Naive thymus-derived CD4-positive, alpha-beta T cell (primary cell): ENCODE data around the gene DGCR8. TPM values are rescaled to one million over a fixed set of nuclear protein-coding genes. Genes with fewer than 3 reads are reported as not detected.
A peak's percentile ranks its signal among the peaks of the same experiment; 100 is the strongest.

Experiments
- ATAC-seq: fragments of 150-1000 bp; cut with Tn5 transposase; 2 replicates; pipeline ENCODE4 v1.10.0; 2021; ENCODE audit warnings: mild to moderate bottlenecking, moderate library complexity
- CTCF ChIA-PET: fragments of 350-600 bp; sonication (Branson Sonifier 250); formaldehyde crosslinking; loops from one replicate; lab custom pipeline; 2021; ENCODE audit warnings: antibody characterized with exemption; lab: Charles Lee
- POLR2A ChIA-PET: fragments of 350-600 bp; sonication (Branson Sonifier 250); formaldehyde crosslinking; loops from one replicate; lab custom pipeline; 2021; ENCODE audit warnings: antibody characterized with exemption, inconsistent platforms; lab: Charles Lee
- DNase-seq, 9 donors: peaks; one replicate each; pipeline versions ENCODE4 v3.0.0 to v3.0.0-alpha.2; 2020 to 2022; ENCODE audit warnings: mixed read lengths in 1 of 9
- H3K27ac ChIP-seq: one replicate; pipeline ENCODE4 v1.7.0; 2013; ENCODE audit warnings: mild to moderate bottlenecking, low read depth, low read length, moderate library complexity
- H3K27me3 ChIP-seq, 2 donors: one replicate each; pipeline ENCODE4 v1.7.0; 2013; ENCODE audit warnings: low read length in 2 of 2, mild to moderate bottlenecking in 2 of 2, moderate library complexity in 2 of 2; ENCODE audit not compliant: control insufficient read depth in 2 of 2, insufficient read depth in 2 of 2
- H3K36me3 ChIP-seq, 3 experiments: 1 replicate in 2 of 3; 2 replicates in 1 of 3; pipeline ENCODE4 v1.7.0; 2013; ENCODE audit warnings: low read length in 3 of 3, mild to moderate bottlenecking in 3 of 3, moderate library complexity in 1 of 3; ENCODE audit not compliant: insufficient read depth in 3 of 3, control insufficient read depth in 2 of 3
- H3K4me1 ChIP-seq, 2 donors: one replicate each; pipeline ENCODE4 v1.7.0; 2013; ENCODE audit warnings: low read length in 2 of 2, mild to moderate bottlenecking in 2 of 2, moderate library complexity in 1 of 2; ENCODE audit not compliant: control insufficient read depth in 2 of 2, insufficient read depth in 2 of 2
- H3K4me3 ChIP-seq: 2 replicates; pipeline ENCODE4 v1.7.0; 2013; ENCODE audit warnings: mild to moderate bottlenecking, low read length
- H3K9me3 ChIP-seq, 3 experiments: 1 replicate in 2 of 3; 2 replicates in 1 of 3; pipeline ENCODE4 v1.7.0; 2013; ENCODE audit warnings: low read length in 3 of 3; ENCODE audit not compliant: control insufficient read depth in 2 of 3
- H3K27ac Mint-ChIP-seq, 9 donors: one replicate each; pipeline ENCODE4 v1.8.0; 2020 to 2022; ENCODE audit warnings: mixed read lengths in 9 of 9, mild to moderate bottlenecking in 8 of 9, moderate library complexity in 5 of 9, inconsistent platforms in 2 of 9
- H3K27me3 Mint-ChIP-seq, 5 donors: one replicate each; pipeline ENCODE4 v1.8.0; 2021 to 2022; ENCODE audit warnings: mixed read lengths in 5 of 5, mild to moderate bottlenecking in 1 of 5
- H3K36me3 Mint-ChIP-seq, 5 donors: one replicate each; pipeline ENCODE4 v1.8.0; 2020 to 2022; ENCODE audit warnings: mixed read lengths in 5 of 5, mild to moderate bottlenecking in 3 of 5, inconsistent platforms in 1 of 5
- H3K4me1 Mint-ChIP-seq, 7 donors: one replicate each; pipeline ENCODE4 v1.8.0; 2020 to 2022; ENCODE audit warnings: mixed read lengths in 7 of 7, mild to moderate bottlenecking in 3 of 7, inconsistent platforms in 1 of 7
- H3K4me3 Mint-ChIP-seq, 10 donors: one replicate each; pipeline ENCODE4 v1.8.0; 2020 to 2022; ENCODE audit warnings: mild to moderate bottlenecking in 10 of 10, mixed read lengths in 10 of 10, moderate library complexity in 6 of 10, inconsistent platforms in 2 of 10
- H3K9me3 Mint-ChIP-seq, 11 donors: one replicate each; pipeline ENCODE4 v1.8.0; 2020 to 2022; ENCODE audit warnings: mixed read lengths in 11 of 11, mild to moderate bottlenecking in 4 of 11, inconsistent platforms in 1 of 11, moderate library complexity in 1 of 11
- intact Hi-C, 2 donors: fragments of 100-400 bp; cut with micrococcal nuclease; formaldehyde crosslinking; loops; one replicate each; pipeline ENCODE4 v1.15.1; 2023
- polyA plus RNA-seq, 2 donors: library from polyadenylated mRNA; unstranded; fragments of 300-500 nt; fragmentation: Illumina TruSeq; gene quantifications; one replicate each; pipeline ENCODE4 v1.2.3, GENCODE V29; 2021
- total RNA-seq, 6 experiments: library from RNA in 5 of 6; stranded (reverse) in 5 of 6; gene quantifications; 1 replicate in 5 of 6; 2 replicates in 1 of 6; pipeline ENCODE4 v1.2.3 and lab custom pipeline; 2021 to 2026

The DGCR8 gene
- total and polyA plus RNA-seq, 7 experiments from 2014 or later: 4.1 to 63.6 (median 37.4) TPM

DNA sequence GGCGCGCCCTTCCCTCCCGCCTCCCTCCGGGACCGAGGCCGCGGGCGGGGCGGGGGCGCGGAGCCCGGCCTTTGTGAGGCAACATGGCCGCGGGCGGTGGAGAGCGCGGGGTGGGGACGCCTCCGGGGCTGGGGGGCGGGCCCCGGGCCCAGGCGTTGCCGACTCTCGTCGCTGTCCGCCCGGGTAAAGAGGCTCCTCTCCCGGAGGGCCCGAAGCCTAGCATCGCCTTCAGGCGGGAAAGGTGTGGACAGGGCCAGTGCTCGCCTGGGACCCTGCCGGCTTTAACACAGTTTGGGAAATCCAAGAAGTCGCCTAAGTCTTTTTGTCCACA is 369 bp downstream of the DGCR8 start:
- ChIA-PET POLR2A (no interaction called here), CTCF (no interaction called here)

DNA sequence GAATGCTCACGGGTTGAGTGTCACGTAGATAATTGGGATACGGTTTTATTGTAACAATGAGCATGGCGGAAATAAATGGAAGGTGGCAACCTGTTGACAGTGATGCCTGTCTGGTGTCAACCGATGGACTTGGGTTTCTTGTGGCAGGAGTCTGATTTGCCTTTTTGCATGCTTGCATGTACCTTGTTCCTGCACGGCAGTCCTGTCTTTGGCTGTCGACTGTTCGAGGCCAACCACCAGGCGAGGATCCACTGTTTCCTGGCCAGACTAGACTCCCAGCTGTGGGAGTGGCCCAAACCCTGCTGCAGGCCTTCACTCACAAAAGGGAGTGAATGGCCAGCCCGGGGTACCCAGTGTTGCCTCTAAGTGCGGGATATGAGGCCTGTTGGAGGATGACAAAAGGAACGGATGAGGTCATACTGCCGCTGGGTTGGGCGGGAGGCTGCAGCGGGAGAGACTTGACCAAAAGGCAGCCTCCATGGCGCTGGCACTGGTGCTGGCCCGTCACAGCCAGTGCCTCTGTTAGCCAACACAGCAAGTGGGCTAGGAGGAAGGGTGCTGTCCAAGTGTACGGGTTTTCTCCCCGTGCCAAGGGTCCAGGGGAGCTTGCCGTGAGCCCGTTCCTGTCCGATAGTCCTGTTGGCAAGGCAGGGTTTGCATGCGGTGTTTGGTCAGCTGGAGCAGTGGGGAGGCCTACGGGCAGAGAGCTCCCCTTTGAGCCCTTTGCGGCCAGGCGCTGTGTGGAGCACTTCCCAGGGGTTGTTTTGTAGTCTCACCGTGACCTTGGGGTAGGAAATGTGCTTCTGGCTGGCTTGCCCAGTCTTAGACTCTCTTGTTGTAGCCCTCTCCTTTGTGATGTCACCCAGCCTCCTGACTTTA is 974 bp downstream of the DGCR8 start:
- H3K27me3 ChIP-seq: no peaks in the 10 kb centered on the region
- H3K4me3 Mint-ChIP-seq: peak overlapping the region; percentile 66 to 86 (median 78)
- H3K27me3 Mint-ChIP-seq: no peaks in the 10 kb centered on the region
- peak overlapping the region; percentile 74 for H3K27ac ChIP-seq
- H3K27ac Mint-ChIP-seq: peak overlapping the region; percentile 65 to 94 (median 75)
- H3K4me1 ChIP-seq: peaks cover 15 to 23% of the 10 kb centered on the region in 2 donors
- intact Hi-C loops: loop anchor here (1.0 kb wide), 4 partner anchors 19 to 60 kb away; partner anchors contain the start of genes TANGO2 (in 2 of the 2), TRMT2A (in 2 of the 2) and ZDHHC8 (in 1 of the 2)
- H3K36me3 ChIP-seq: peaks cover 0 to 7% (median 4%) of the 10 kb centered on the region in 3 experiments
- H3K4me3 ChIP-seq: peak overlapping the region; percentile 77
- peaks cover 35 to 45% (median 43%) of the 10 kb centered on the region in 7 donors for H3K4me1 Mint-ChIP-seq
- peaks cover 0 to 1% (median 0%) of the 10 kb centered on the region in 11 donors for H3K9me3 Mint-ChIP-seq
- ATAC-seq (no peak), DNase-seq (no peak)
- peaks cover 0 to 7% (median 4%) of the 10 kb centered on the region in 5 donors for H3K36me3 Mint-ChIP-seq
- CTCF ChIA-PET: no interaction called here
- POLR2A ChIA-PET: interaction anchor here (1.3 kb wide), 2 partner anchors 20 to 35 kb away, joined by 3 to 4 read pairs; partner anchors contain the start of gene RANBP1
- no peaks in the 10 kb centered on the region for H3K9me3 ChIP-seq

More for the DNA sequence above, 369 bp downstream of the DGCR8 start:
- peak overlapping the region; percentile 66 to 86 (median 78) for H3K4me3 Mint-ChIP-seq
- Histone ChIP-seq H3K36me3 (peaks cover 0 to under 1% (median under 1%) of the 10 kb centered on the region in 3 experiments), H3K4me3 (peak overlapping the region; percentile 77), H3K27me3 (no peaks in the 10 kb centered on the region), H3K4me1 (peaks cover 12 to 23% of the 10 kb centered on the region in 2 donors), H3K27ac (peak overlapping the region; percentile 74), H3K9me3 (no peaks in the 10 kb centered on the region)
- ATAC-seq (peak; percentile 84), DNase-seq (peak in 8 of 9 donors; percentile 63 to 83 (median 67))
- peaks cover 0 to 4% (median 3%) of the 10 kb centered on the region in 5 donors for H3K36me3 Mint-ChIP-seq
- H3K4me1 Mint-ChIP-seq: peaks cover 34 to 45% (median 43%) of the 10 kb centered on the region in 7 donors
- no peaks in the 10 kb centered on the region for H3K27me3 Mint-ChIP-seq
- peaks cover 0 to 1% (median 0%) of the 10 kb centered on the region in 11 donors for H3K9me3 Mint-ChIP-seq
- intact Hi-C loops: loop anchor here (1.0 kb wide), 4 partner anchors 20 to 59 kb away; partner anchors contain the start of genes TANGO2 (in 2 of the 2), TRMT2A (in 2 of the 2) and ZDHHC8 (in 1 of the 2)
- H3K27ac Mint-ChIP-seq: peak overlapping the region; percentile 65 to 87 (median 74)

DNA sequence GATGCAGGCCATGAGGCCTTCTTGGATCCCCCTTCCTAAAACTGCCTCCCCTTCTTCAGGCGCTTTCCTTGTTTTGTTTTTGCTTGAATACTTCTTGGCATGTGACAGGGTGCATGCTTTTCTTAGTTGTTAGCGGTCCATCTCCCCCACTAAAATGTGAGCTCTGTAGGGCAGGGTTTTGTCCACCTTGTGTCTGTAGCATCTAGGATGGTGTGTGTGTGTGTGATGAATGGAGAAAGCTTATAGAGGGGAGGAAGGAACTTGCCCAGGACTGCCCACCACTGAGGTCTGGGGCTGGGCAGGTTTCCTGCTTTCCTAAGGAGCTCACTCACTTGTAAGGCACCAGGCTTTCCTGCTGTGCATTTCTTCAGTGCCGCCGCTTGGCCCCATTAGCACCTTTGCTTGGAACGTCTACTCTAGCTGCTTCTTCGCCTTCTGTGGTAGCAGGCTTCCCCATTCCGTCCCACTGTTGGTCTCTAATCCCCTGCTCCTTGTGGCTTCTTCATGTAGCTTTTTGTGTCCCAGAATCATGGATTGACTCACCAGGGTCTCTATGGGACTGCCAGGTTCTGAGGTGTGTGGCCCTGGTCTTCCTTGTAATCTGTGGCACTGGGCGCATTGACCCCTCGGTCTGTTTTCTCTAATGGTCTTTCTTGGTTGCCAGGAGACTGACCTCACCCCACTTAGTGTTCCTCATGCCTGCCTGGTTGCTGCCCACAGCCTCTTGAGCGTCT is 3.3 kb downstream of the DGCR8 start:
- Mint-ChIP-seq H3K27me3 (no peaks in the 10 kb centered on the region), H3K36me3 (peaks cover 12 to 27% (median 19%) of the 10 kb centered on the region in 5 donors), H3K27ac (peak overlapping the region in 7 of 9 donors; percentile 14 to 76 (median 45)), H3K4me3 (peak overlapping the region; percentile 0 to 75 (median 36)), H3K4me1 (peaks cover 39 to 49% (median 44%) of the 10 kb centered on the region in 7 donors), H3K9me3 (peaks cover 0 to 1% (median 0%) of the 10 kb centered on the region in 11 donors)
- no peak for DNase-seq
- POLR2A ChIA-PET: no interaction called here
- no peaks in the 10 kb centered on the region for H3K9me3 ChIP-seq
- peaks cover 2 to 30% (median 10%) of the 10 kb centered on the region in 3 experiments for H3K36me3 ChIP-seq
- H3K4me1 ChIP-seq: peaks cover 23 to 33% of the 10 kb centered on the region in 2 donors
- no peak overlapping the region for H3K4me3 ChIP-seq
- no peak overlapping the region for H3K27ac ChIP-seq
- intact Hi-C loops: no loop called here
- H3K27me3 ChIP-seq: no peaks in the 10 kb centered on the region
- CTCF ChIA-PET: interaction anchor here (0.7 kb wide), 1 partner anchor 13 kb away, joined by 3 read pairs; no protein-coding TSS in a partner anchor
- ATAC-seq: no peak

DNA sequence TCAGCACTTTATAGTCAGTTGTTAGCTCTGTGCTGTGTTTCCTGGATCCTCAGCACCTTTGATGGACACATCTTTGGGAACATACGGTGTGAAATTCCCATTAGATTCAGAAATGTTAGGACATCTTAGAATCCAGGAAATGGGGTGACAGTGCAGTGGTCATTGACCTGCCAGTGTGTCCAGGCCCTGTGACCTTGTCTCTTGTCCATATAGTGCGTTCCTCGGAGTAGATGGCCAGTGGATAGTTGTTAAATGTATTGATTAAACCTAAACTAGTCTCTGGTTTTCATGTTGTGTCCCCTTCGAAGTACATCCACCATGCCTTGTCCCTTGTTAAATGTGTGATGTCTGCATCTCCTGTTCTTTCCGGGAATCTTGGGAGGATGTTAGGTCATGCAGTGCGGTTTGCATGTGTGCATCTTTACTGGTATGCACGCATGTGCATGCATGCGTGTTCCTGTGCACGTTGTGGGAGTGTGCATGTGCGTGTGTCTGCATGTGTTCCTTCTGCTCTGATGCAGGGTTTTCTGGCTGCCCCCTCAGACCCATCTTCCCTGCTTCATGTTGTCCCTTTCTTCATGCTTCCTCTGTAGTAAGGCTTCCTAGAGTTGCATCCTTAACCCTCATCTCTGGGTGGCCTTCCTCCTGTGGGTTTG is 4.0 kb downstream of the DGCR8 start:
- CTCF ChIA-PET: no interaction called here

DNA sequence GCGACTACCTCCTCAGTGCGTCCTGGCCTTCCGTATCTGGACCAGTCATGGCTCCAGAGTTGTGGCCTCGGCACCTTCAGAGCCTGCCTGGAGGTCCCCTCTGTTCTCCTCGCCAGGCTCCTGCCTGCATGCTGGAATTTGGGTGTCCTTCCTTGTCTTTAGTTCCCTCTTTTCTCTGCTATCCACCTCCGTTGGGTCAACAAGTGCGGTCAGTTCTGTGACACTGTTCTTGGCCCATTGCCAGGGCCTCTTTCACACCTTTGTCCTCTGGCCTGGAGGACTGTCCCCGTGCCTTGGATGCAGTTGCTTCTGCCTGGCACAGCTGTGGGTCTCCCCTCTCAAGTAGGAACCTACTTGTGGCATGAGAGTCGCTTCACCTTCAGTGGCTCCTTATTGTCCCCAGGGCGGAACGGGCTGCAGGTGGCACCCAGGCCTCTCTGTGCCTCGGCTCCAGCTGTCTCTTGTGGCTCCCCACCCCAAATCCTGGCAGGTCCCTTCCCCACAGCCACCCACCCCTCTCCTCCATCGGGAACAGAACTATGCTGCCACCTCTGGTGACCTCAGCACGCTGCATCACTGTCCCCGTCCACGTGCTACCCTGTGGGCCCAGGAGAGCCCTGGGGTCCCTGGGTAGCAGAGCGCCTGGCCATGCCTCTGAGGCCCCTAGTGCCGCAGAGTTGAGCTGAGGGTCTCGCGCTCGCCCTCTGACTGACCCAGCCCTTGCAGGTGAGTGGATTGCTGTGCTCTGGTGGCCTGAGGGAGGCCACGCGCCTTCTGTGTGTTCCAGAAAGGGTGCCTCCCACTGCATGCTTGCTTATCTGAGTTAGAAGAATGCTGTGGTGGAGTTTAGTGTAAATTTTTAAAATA is 4.7 kb downstream of the DGCR8 start:
- Histone ChIP-seq H3K9me3 (no peaks in the 10 kb centered on the region), H3K4me3 (no peak overlapping the region), H3K4me1 (peaks cover 23 to 42% of the 10 kb centered on the region in 2 donors), H3K27ac (no peak overlapping the region), H3K27me3 (no peaks in the 10 kb centered on the region), H3K36me3 (peaks cover 10 to 44% (median 13%) of the 10 kb centered on the region in 3 experiments)
- H3K27me3 Mint-ChIP-seq: no peaks in the 10 kb centered on the region
- peaks cover 39 to 49% (median 44%) of the 10 kb centered on the region in 7 donors for H3K4me1 Mint-ChIP-seq
- H3K9me3 Mint-ChIP-seq: peaks cover 0 to 1% (median 0%) of the 10 kb centered on the region in 11 donors
- ChIA-PET CTCF (interaction anchor here (0.6 kb wide), 1 partner anchor 31 kb away, joined by 3 read pairs; no protein-coding TSS in a partner anchor), POLR2A (interaction anchor here (0.7 kb wide), 1 partner anchor 63 kb away, joined by 3 read pairs; no protein-coding TSS in a partner anchor)
- no peak for ATAC-seq
- H3K4me3 Mint-ChIP-seq: peak overlapping the region in 3 of 10 donors; percentile 10 to 30 (median 18)
- peaks cover 12 to 39% (median 21%) of the 10 kb centered on the region in 5 donors for H3K36me3 Mint-ChIP-seq
- H3K27ac Mint-ChIP-seq: peak overlapping the region in 3 of 9 donors; percentile 45 to 76 (median 55)
- intact Hi-C loops: no loop called here
- no peak for DNase-seq

More for the DNA sequence above, 4.0 kb downstream of the DGCR8 start:
- Mint-ChIP-seq H3K4me1 (peaks cover 39 to 49% (median 44%) of the 10 kb centered on the region in 7 donors), H3K27me3 (no peaks in the 10 kb centered on the region), H3K27ac (peak overlapping the region in 3 of 9 donors; percentile 48 to 76 (median 54)), H3K36me3 (peaks cover 12 to 33% (median 21%) of the 10 kb centered on the region in 5 donors), H3K9me3 (peaks cover 0 to 1% (median 0%) of the 10 kb centered on the region in 11 donors), H3K4me3 (peak overlapping the region in 8 of 10 donors; percentile 0 to 67 (median 32))
- no peak overlapping the region for H3K4me3 ChIP-seq
- no peaks in the 10 kb centered on the region for H3K9me3 ChIP-seq
- no peak for ATAC-seq
- intact Hi-C loops: no loop called here
- H3K27ac ChIP-seq: no peak overlapping the region
- H3K36me3 ChIP-seq: peaks cover 5 to 37% (median 10%) of the 10 kb centered on the region in 3 experiments
- no peaks in the 10 kb centered on the region for H3K27me3 ChIP-seq
- POLR2A ChIA-PET: no interaction called here
- DNase-seq: no peak
- peaks cover 23 to 34% of the 10 kb centered on the region in 2 donors for H3K4me1 ChIP-seq
